H1 (cell line): ENCODE results near the gene FOXD3. TPM values are rescaled to one million over a fixed set of nuclear protein-coding genes. Genes with fewer than 3 reads are reported as not detected.

Experiments used
- CTCF ChIA-PET: fragments of 300-600 bp; sonication (Branson Sonifier 250); formaldehyde crosslinking; loops from one replicate; lab custom pipeline; 2021; ENCODE audit not compliant: partially characterized antibody; lab: Charles Lee
- POLR2A ChIA-PET: fragments of 300-600 bp; sonication (Branson Sonifier 250); formaldehyde crosslinking; loops from one replicate; lab custom pipeline; 2021; ENCODE audit warnings: inconsistent platforms; ENCODE audit not compliant: partially characterized antibody; lab: Charles Lee
- DNase-seq, 2 experiments: peaks; one replicate each; pipeline versions ENCODE4 v3.0.0 to v3.0.0-alpha.2; 2010 to 2022; ENCODE audit warnings: low spot score in 2 of 2, low read depth in 1 of 2, mixed read lengths in 1 of 2
- FAIRE-seq: peaks from 2 replicates; lab custom pipeline; 2011; peaks lifted over from hg19 to GRCh38; lab: Jason Lieb, UNC
- H2AFZ ChIP-seq: 2 replicates; pipeline ENCODE4 v1.8.1; 2012; ENCODE audit warnings: low read length, inconsistent platforms
- H2AK5ac ChIP-seq: 2 replicates; pipeline ENCODE4 v1.6.1; 2013; ENCODE audit warnings: low read depth, low read length
- H2BK120ac ChIP-seq: replicated peaks from 2 replicates; pipeline ENCODE3; 2013; ENCODE audit warnings: low read depth, low read length, inconsistent platforms
- H2BK12ac ChIP-seq: 2 replicates; pipeline ENCODE4 v1.6.1; 2013; ENCODE audit warnings: low read depth, low read length
- H2BK15ac ChIP-seq: 2 replicates; pipeline ENCODE4 v1.6.1; 2013; ENCODE audit warnings: low read length
- H2BK20ac ChIP-seq: 2 replicates; pipeline ENCODE4 v1.6.1; 2013; ENCODE audit warnings: low read length
- H2BK5ac ChIP-seq: 2 replicates; pipeline ENCODE4 v1.6.1; 2013; ENCODE audit warnings: low read depth, low read length
- H3K14ac ChIP-seq: 2 replicates; pipeline ENCODE4 v1.6.1; 2013; ENCODE audit warnings: inconsistent platforms; ENCODE audit not compliant: insufficient read length
- H3K18ac ChIP-seq: 2 replicates; pipeline ENCODE4 v1.6.1; 2013; ENCODE audit warnings: low read length; ENCODE audit errors: extremely low read depth
- H3K23ac ChIP-seq: 2 replicates; pipeline ENCODE4 v1.6.1; 2013; ENCODE audit warnings: inconsistent platforms; ENCODE audit not compliant: insufficient read length
- H3K23me2 ChIP-seq: 2 replicates; pipeline ENCODE4 v1.6.1; 2013; ENCODE audit warnings: low read depth, low read length
- H3K27ac ChIP-seq: 2 replicates; pipeline ENCODE4 v1.6.1; 2011; ENCODE audit warnings: low read depth, low read length, inconsistent platforms
- H3K27me3 ChIP-seq, 4 experiments: replicated peaks in 1 of 4; 1 replicate in 1 of 4; 2 replicates in 3 of 4; pipeline versions ENCODE4 v1.6.1 to v1.8.1; 2011 to 2013; ENCODE audit warnings: low read length in 3 of 4, mild to moderate bottlenecking in 3 of 4, inconsistent platforms in 2 of 4, mixed read lengths in 2 of 4, moderate library complexity in 1 of 4; ENCODE audit not compliant: control insufficient read depth in 3 of 4, insufficient read depth in 3 of 4; ENCODE audit errors: extremely low read depth in 1 of 4
- H3K36me3 ChIP-seq, 4 experiments: 2 replicates each; pipeline versions ENCODE4 v1.6.1 to v1.8.1; 2011 to 2013; ENCODE audit warnings: mild to moderate bottlenecking in 4 of 4, low read length in 3 of 4, moderate library complexity in 2 of 4, control low read depth in 1 of 4, inconsistent platforms in 1 of 4; ENCODE audit not compliant: insufficient read depth in 4 of 4, control insufficient read depth in 2 of 4
- H3K4ac ChIP-seq: replicated peaks from 2 replicates; pipeline ENCODE3; 2013; ENCODE audit warnings: low read length, low read depth, mixed read lengths, inconsistent platforms; ENCODE audit not compliant: insufficient read length
- H3K4me1 ChIP-seq, 4 experiments: replicated peaks in 1 of 4; 1 replicate in 1 of 4; 2 replicates in 3 of 4; pipeline versions ENCODE4 v1.6.1 to v1.8.1; 2011 to 2013; ENCODE audit warnings: low read length in 3 of 4, inconsistent platforms in 2 of 4, mixed read lengths in 1 of 4; ENCODE audit not compliant: insufficient read depth in 4 of 4, control insufficient read depth in 3 of 4
- H3K4me2 ChIP-seq, 2 experiments: 2 replicates each; pipeline versions ENCODE4 v1.6.1 to v1.8.1; 2011 to 2013; ENCODE audit warnings: low read depth in 2 of 2, low read length in 2 of 2, control low read depth in 1 of 2, inconsistent platforms in 1 of 2, mild to moderate bottlenecking in 1 of 2; ENCODE audit not compliant: insufficient read depth in 1 of 2
- H3K4me3 ChIP-seq, 4 experiments: fragments of 200-600, 300-600 bp in 1 of 4; sonication (generic), shearing (Covaris generic), sonication (Bioruptor Twin) in 1 of 4; 2 replicates each; pipeline versions ENCODE4 v1.5.1 to v1.8.1; 2011 to 2016; ENCODE audit warnings: low read length in 4 of 4, low read depth in 3 of 4, control low read depth in 2 of 4, inconsistent platforms in 2 of 4, mild to moderate bottlenecking in 2 of 4, mixed read lengths in 1 of 4, moderate library complexity in 1 of 4; ENCODE audit not compliant: insufficient read depth in 2 of 4; ENCODE audit errors: extremely low read depth in 1 of 4
- H3K56ac ChIP-seq: replicated peaks from 2 replicates; pipeline ENCODE3; 2013; ENCODE audit warnings: low read depth, mild to moderate bottlenecking, mixed read lengths, low read length, inconsistent platforms; ENCODE audit not compliant: insufficient read length
- H3K79me1 ChIP-seq: 2 replicates; pipeline ENCODE4 v1.6.1; 2013; ENCODE audit warnings: low read depth, low read length, control low read depth
- H3K79me2 ChIP-seq, 2 experiments: 2 replicates each; pipeline versions ENCODE4 v1.6.1 to v1.8.1; 2012 to 2013; ENCODE audit warnings: low read length in 2 of 2, mild to moderate bottlenecking in 2 of 2, inconsistent platforms in 1 of 2; ENCODE audit not compliant: insufficient read depth in 2 of 2, control insufficient read depth in 1 of 2
- H3K9ac ChIP-seq, 4 experiments: replicated peaks in 1 of 4; 1 replicate in 1 of 4; 2 replicates in 3 of 4; pipeline versions ENCODE4 v1.6.1 to v1.8.1; 2011 to 2013; ENCODE audit warnings: low read depth in 3 of 4, low read length in 3 of 4, control low read depth in 2 of 4, mild to moderate bottlenecking in 2 of 4, moderate library complexity in 2 of 4, inconsistent platforms in 1 of 4; ENCODE audit errors: extremely low read depth in 1 of 4
- H3K9me3 ChIP-seq, 2 experiments: 2 replicates each; pipeline versions ENCODE4 v1.6.1 to v1.8.1; 2012 to 2013; ENCODE audit warnings: mild to moderate bottlenecking in 2 of 2, moderate library complexity in 2 of 2, control low read depth in 1 of 2, inconsistent platforms in 1 of 2, low read depth in 1 of 2, low read length in 1 of 2, mixed read lengths in 1 of 2; ENCODE audit not compliant: insufficient read depth in 2 of 2
- H4K20me1 ChIP-seq, 2 experiments: replicated peaks in 1 of 2; 2 replicates each; pipeline versions ENCODE3 to v1.8.1; 2011 to 2013; ENCODE audit warnings: inconsistent platforms in 2 of 2, low read length in 2 of 2, mild to moderate bottlenecking in 1 of 2; ENCODE audit not compliant: insufficient read depth in 2 of 2, control insufficient read depth in 1 of 2
- H4K5ac ChIP-seq: 2 replicates; pipeline ENCODE4 v1.6.1; 2013; ENCODE audit warnings: low read length, low read depth, mixed read lengths, inconsistent platforms; ENCODE audit not compliant: insufficient read length
- H4K8ac ChIP-seq: 2 replicates; pipeline ENCODE4 v1.8.0; 2013; ENCODE audit warnings: mild to moderate bottlenecking, moderate library complexity, low read length, inconsistent platforms; ENCODE audit not compliant: insufficient read depth; ENCODE audit errors: extremely low read depth
- H4K91ac ChIP-seq: replicated peaks from 2 replicates; pipeline ENCODE3; 2013; ENCODE audit warnings: low read length, mixed read lengths, inconsistent platforms; ENCODE audit not compliant: insufficient read length
- ASH2L ChIP-seq: fragments of 200-600, 300-600 bp; sonication (generic); IDR thresholded peaks from one replicate; pipeline ENCODE4 v1.7.1; 2017; ENCODE audit warnings: low read length
- BACH1 ChIP-seq: IDR thresholded peaks from 2 replicates; pipeline ENCODE4 v1.6.1; 2012; ENCODE audit warnings: low read length, improper control_type of control experiment
- BCL11A ChIP-seq, 2 experiments: IDR thresholded peaks; one replicate each; pipeline ENCODE4 v1.6.1; 2011; ENCODE audit warnings: low read depth in 2 of 2, low read length in 2 of 2, mild to moderate bottlenecking in 2 of 2
- CTBP2 ChIP-seq: IDR thresholded peaks from 2 replicates; pipeline ENCODE4 v1.7.0; 2011; ENCODE audit warnings: borderline replicate concordance, mild to moderate bottlenecking, moderate library complexity, mixed read lengths, low read length; ENCODE audit not compliant: insufficient read depth, insufficient read length
- CTCF ChIP-seq, 3 experiments: IDR thresholded peaks; 1 replicate in 2 of 3; 2 replicates in 1 of 3; pipeline versions ENCODE4 v1.5.1 to v1.6.1; 2011; ENCODE audit warnings: low read length in 3 of 3, mild to moderate bottlenecking in 3 of 3, inconsistent platforms in 2 of 3, low read depth in 1 of 3, moderate library complexity in 1 of 3; ENCODE audit not compliant: insufficient read depth in 1 of 3; ENCODE audit errors: control extremely low read depth in 1 of 3
- E2F6 ChIP-seq: IDR thresholded peaks from 2 replicates; pipeline ENCODE4 v1.6.1; 2012; ENCODE audit warnings: inconsistent platforms
- SAP30 ChIP-seq: fragments of 300-600 bp; sonication (generic); IDR thresholded peaks from 2 replicates; pipeline ENCODE4 v1.7.1; 2012; ENCODE audit warnings: low read length, moderate library complexity, mild to moderate bottlenecking, inconsistent platforms; ENCODE audit not compliant: insufficient read depth, insufficient replicate concordance
- SIX5 ChIP-seq: IDR thresholded peaks from 2 replicates; pipeline ENCODE4 v1.6.1; 2011; ENCODE audit warnings: mild to moderate bottlenecking, low read depth, low read length
- SP1 ChIP-seq: IDR thresholded peaks from 2 replicates; pipeline ENCODE4 v1.6.1; 2011; ENCODE audit warnings: low read depth, low read length
- TAF1 ChIP-seq: IDR thresholded peaks from 2 replicates; pipeline ENCODE4 v1.6.1; 2011; ENCODE audit warnings: mild to moderate bottlenecking, low read depth, low read length
- USF2 ChIP-seq: IDR thresholded peaks from 2 replicates; pipeline ENCODE4 v1.6.1; 2011; ENCODE audit warnings: low read length, improper control_type of control experiment
- polyA plus RNA-seq, 7 experiments: library from polyadenylated mRNA; depleted of rRNA in 3 of 7; stranded (reverse) in 5 of 7; unstranded in 2 of 7; fragments of >200 nt in 5 of 7; fragments of 200-250 nt in 2 of 7; gene quantifications; 1 replicate in 5 of 7; 2 replicates in 1 of 7; 4 replicates in 1 of 7; pipeline versions ENCODE4 v1.2.1 to v1.2.3, GENCODE V29; 2011 to 2013; ENCODE audit warnings: missing spikeins in 2 of 7, mixed read lengths in 2 of 7
- total RNA-seq: library from RNA; stranded (reverse); fragmentation: NEBNext Ultra II Directional; extraction: Animal tissue kit (Norgen Biotek cat#: 25700); gene quantifications from 2 replicates; pipeline ENCODE4 v1.2.1, GENCODE V29; 2021

Gene FOXD3
- total and polyA plus RNA-seq, 2 of the 8 experiments (the other 6 are each of a cell fraction or from before 2014, with no cell fraction given) = 8.7 to 33.7 TPM

- no peak overlapping the region for H2BK15ac ChIP-seq
- no peak overlapping the region for H2BK20ac ChIP-seq
- ChIA-PET CTCF (no interaction called here), POLR2A (no interaction called here)
- H3K4ac ChIP-seq = no peak overlapping the region
- H3K4me2 ChIP-seq = no peak overlapping the region
- DNase-seq (no peak), FAIRE-seq (no peak)
- TF ChIP-seq SAP30 (no peak), SP1 (no peak), BACH1 (no peak), E2F6 (no peak), CTCF (IDR thresholded peaks at IDR 0.05; ENCODE audit: control extremely low read depth in 1 of 3, insufficient read depth in 1 of 3, low read depth in 1 of 3, low read length in 3 of 3) (no peak), BCL11A (IDR thresholded peaks at IDR 0.05; ENCODE audit: low read depth in 2 of 2, low read length in 2 of 2) (no peak), USF2 (no peak), TAF1 (no peak), CTBP2 (no peak), SIX5 (no peak), ASH2L (no peak)
- H3K9ac ChIP-seq = no peak overlapping the region
- H2AFZ ChIP-seq = no peak overlapping the region
- no peak overlapping the region for H3K4me3 ChIP-seq
- no peak overlapping the region for H3K27ac ChIP-seq
- H2AK5ac ChIP-seq = no peak overlapping the region
- no peak overlapping the region for H2BK12ac ChIP-seq
- H3K18ac ChIP-seq = no peak overlapping the region
- H3K23ac ChIP-seq = no peak overlapping the region
- no peaks in the 10 kb centered on the region for H3K79me2 ChIP-seq
- H3K27me3 ChIP-seq = no peaks in the 10 kb centered on the region
- no peaks in the 10 kb centered on the region for H3K79me1 ChIP-seq
- peaks cover 0 to 9% (median 0%) of the 10 kb centered on the region in 4 experiments; a peak in 3 of 7 replicates for H3K4me1 ChIP-seq
- no peaks in the 10 kb centered on the region for H3K9me3 ChIP-seq
- no peaks in the 10 kb centered on the region for H3K23me2 ChIP-seq
- no peaks in the 10 kb centered on the region for H3K36me3 ChIP-seq
- H4K8ac ChIP-seq = no peak overlapping the region
- H4K5ac ChIP-seq = no peak overlapping the region
- no peak overlapping the region for H3K56ac ChIP-seq
- H4K91ac ChIP-seq = no peak overlapping the region
- H3K14ac ChIP-seq = no peak overlapping the region
- no peaks in the 10 kb centered on the region for H4K20me1 ChIP-seq
- H2BK5ac ChIP-seq = no peak overlapping the region
- no peak overlapping the region for H2BK120ac ChIP-seq
Observed at GRCh38 chr1:63274371-63274770, 48.0 kb upstream of the FOXD3 start.
